Testis (tissue), 3 donors: Measurements from ENCODE around the gene ZPR1. TPM values are rescaled to one million over a fixed set of nuclear protein-coding genes. Genes with fewer than 3 reads are reported as not detected.

Experiments used
- DNase-seq: peaks from one replicate; pipeline ENCODE4 v3.0.0-alpha.2; 2019
- H3K27ac ChIP-seq, 2 donors: fragments of 200-600 bp; sonication (generic); one replicate each; pipeline ENCODE4 v1.5.1; 2019
- H3K27me3 ChIP-seq: fragments of 200-600 bp; sonication (generic); one replicate; pipeline ENCODE4 v1.5.1; 2019
- H3K36me3 ChIP-seq: fragments of 200-600 bp; sonication (generic); one replicate; pipeline ENCODE4 v1.5.1; 2017; ENCODE audit warnings: low read depth; ENCODE audit errors: missing control alignments
- H3K4me1 ChIP-seq: fragments of 200-600 bp; sonication (generic); one replicate; pipeline ENCODE4 v1.5.1; 2019
- H3K4me3 ChIP-seq, 2 donors: fragments of 200-600 bp; sonication (generic); one replicate each; pipeline ENCODE4 v1.5.1; 2017 to 2019
- H3K9me3 ChIP-seq: fragments of 200-600 bp; sonication (generic); one replicate; pipeline ENCODE4 v1.5.1; 2017
- POLR2A ChIP-seq: fragments of 450-650 bp; IDR thresholded peaks from one replicate; pipeline ENCODE4 v1.6.1; 2017; ENCODE audit warnings: antibody characterized with exemption, mild to moderate bottlenecking, moderate library complexity
- WGBS, 2 donors: methylation state at CpG; one replicate each; pipeline ENCODE4 v1.1.5; 2018; 5-methylcytosine and 5-hydroxymethylcytosine counted together
- intact Hi-C: fragments of 100-400 bp; cut with DNase I; formaldehyde crosslinking; loops from one replicate; pipeline ENCODE4 v1.15.1; 2023; ENCODE audit warnings: low total_unique reads
- polyA plus RNA-seq: library from polyadenylated mRNA; stranded (reverse); fragments of 350-450 nt; fragmentation: Illumina TruSeq; extraction: RNeasy Lipid Tissue Mini Kit (QIAGEN cat#74804); gene quantifications from one replicate; pipeline ENCODE4 v1.2.3, GENCODE V29; 2014; ENCODE audit warnings: low read depth, low replicate concordance; ENCODE audit not compliant: insufficient read depth
- total RNA-seq, 2 donors: library from RNA; depleted of rRNA; stranded (reverse); fragments of >200 nt; gene quantifications; one replicate each; pipeline ENCODE4 v1.2.3, GENCODE V29; 2016
- TF ChIP-seq, protein P1 (sequence below), 3 experiments: fragments of 450-650 bp in 2 of 3; fragments of 200-600 bp in 1 of 3; sonication (generic) in 1 of 3; IDR thresholded peaks; one replicate each; pipeline ENCODE4 v1.5.1; 2016 to 2019; ENCODE audit warnings: antibody characterized with exemption in 3 of 3, mild to moderate bottlenecking in 2 of 3, moderate library complexity in 1 of 3

Gene ZPR1
- total and polyA plus RNA-seq, 3 donors from 2014 or later: 44.4 to 138 (median 68.0) TPM

DNA sequence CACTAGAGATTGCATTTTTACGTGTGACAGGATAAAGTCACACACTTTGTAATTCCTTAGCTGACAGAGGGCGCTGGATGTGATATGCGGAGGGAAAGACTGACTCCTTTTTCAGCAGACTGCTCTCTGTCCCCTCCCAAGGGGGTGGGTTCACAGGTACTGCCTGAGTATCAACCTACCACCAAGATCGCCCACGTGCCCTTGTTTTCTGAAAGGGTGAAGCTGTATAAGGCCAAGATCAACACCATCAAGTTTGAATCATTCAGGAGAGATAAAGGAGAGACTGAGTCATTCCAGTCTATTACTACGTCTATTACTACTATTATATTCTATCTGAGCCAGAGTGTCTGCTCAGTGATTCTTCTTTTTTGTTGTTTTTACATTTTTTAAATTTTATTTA is 45.7 kb downstream of the ZPR1 start:
- no peaks in the 10 kb centered on the region for H3K27me3 ChIP-seq
- no peak overlapping the region for H3K4me3 ChIP-seq
- intact Hi-C loops: no loop called here
- H3K36me3 ChIP-seq: no peaks in the 10 kb centered on the region
- no peaks in the 10 kb centered on the region for H3K4me1 ChIP-seq
- H3K27ac ChIP-seq: no peak overlapping the region
- no peak for DNase-seq
- H3K9me3 ChIP-seq: no peaks in the 10 kb centered on the region
- WGBS, 2 donors: 73 to 79% methylated on average over 6 of the region's 6 CpGs
- TF ChIP-seq, protein P1, sequence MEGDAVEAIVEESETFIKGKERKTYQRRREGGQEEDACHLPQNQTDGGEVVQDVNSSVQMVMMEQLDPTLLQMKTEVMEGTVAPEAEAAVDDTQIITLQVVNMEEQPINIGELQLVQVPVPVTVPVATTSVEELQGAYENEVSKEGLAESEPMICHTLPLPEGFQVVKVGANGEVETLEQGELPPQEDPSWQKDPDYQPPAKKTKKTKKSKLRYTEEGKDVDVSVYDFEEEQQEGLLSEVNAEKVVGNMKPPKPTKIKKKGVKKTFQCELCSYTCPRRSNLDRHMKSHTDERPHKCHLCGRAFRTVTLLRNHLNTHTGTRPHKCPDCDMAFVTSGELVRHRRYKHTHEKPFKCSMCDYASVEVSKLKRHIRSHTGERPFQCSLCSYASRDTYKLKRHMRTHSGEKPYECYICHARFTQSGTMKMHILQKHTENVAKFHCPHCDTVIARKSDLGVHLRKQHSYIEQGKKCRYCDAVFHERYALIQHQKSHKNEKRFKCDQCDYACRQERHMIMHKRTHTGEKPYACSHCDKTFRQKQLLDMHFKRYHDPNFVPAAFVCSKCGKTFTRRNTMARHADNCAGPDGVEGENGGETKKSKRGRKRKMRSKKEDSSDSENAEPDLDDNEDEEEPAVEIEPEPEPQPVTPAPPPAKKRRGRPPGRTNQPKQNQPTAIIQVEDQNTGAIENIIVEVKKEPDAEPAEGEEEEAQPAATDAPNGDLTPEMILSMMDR (IDR thresholded peaks at IDR 0.05): no peak
- no peak for TF ChIP-seq POLR2A

DNA sequence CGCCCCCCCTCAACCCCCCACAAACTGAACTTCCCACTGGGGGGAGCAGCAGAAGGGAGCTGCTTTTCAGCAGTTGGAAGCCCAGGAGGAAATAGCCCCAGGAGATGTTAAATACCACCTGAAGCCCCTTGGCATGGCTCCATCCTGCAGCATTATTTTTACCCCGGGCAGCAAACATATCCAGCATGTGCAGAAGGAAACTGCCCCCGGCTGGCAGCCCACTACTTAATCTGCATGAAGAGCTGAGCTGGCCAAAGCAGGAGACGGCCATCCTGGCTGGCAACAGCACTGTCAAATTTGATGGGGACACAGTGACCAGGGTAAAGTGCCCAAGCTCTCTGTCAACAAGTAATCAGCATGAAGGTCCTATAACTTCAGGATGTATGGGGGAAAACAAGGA is 47.1 kb downstream of the ZPR1 start:
- DNase-seq: no peak
- TF ChIP-seq POLR2A: no peak
- TF ChIP-seq, protein P1 (IDR thresholded peaks at IDR 0.05): no peak
- Histone ChIP-seq H3K27me3 (no peaks in the 10 kb centered on the region), H3K36me3 (no peaks in the 10 kb centered on the region), H3K27ac (no peak overlapping the region), H3K4me1 (no peaks in the 10 kb centered on the region), H3K9me3 (no peaks in the 10 kb centered on the region), H3K4me3 (no peak overlapping the region)
- intact Hi-C loops: no loop called here
- WGBS, 2 donors: 73 to 92% methylated on average over 2 to 4 of the region's 4 CpGs

DNA sequence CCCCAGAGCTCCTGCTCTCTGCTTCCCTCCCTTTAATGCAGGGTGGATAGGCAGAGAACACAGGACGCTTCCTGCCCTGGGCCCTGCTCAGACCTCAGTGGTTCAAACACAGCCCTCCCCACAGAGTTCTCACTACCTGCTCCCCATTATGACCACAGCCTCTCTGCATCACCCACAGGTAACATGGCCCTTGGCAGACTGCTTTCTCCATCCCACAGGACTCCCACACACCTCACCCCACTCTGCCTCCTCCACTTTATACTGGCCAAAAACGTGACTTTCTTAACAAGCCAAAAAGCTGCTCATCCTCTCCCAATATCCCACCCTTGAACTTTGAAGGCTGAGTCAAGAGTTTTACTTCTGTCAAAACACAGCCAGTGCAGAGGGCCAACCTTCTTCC is 48.8 kb downstream of the ZPR1 start:
- WGBS, 2 donors: 69 to 71% methylated on average over 2 of the region's 2 CpGs
- Histone ChIP-seq H3K36me3 (no peaks in the 10 kb centered on the region), H3K27me3 (no peaks in the 10 kb centered on the region), H3K4me1 (no peaks in the 10 kb centered on the region), H3K4me3 (no peak overlapping the region), H3K27ac (no peak overlapping the region), H3K9me3 (no peaks in the 10 kb centered on the region)
- DNase-seq: no peak
- no peak for TF ChIP-seq POLR2A
- TF ChIP-seq, protein P1 (IDR thresholded peaks at IDR 0.05): no peak
- intact Hi-C loops: no loop called here

DNA sequence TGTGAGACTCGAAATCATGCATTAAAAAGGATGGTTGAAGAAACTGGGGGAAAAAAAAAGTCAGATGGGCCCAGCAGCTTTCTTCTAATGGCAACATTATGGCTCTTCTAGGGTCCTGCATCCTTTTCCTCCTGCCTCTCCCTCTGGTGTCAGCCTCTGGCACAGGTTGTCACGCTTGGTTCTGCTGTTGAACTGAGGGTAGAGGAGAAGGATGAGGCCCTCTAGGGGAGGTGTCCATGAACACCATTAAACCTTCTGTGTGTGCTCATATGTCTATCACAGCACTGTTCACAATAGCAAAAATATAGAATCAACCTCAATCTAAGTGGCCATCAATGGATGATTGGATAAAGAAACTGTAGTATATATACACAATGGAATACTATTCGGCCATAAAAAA is 51.1 kb downstream of the ZPR1 start:
- Histone ChIP-seq H3K27me3 (no peaks in the 10 kb centered on the region), H3K4me3 (no peak overlapping the region), H3K4me1 (no peaks in the 10 kb centered on the region), H3K36me3 (no peaks in the 10 kb centered on the region), H3K27ac (no peak overlapping the region), H3K9me3 (no peaks in the 10 kb centered on the region)
- no peak for DNase-seq
- whole genome bisulfite sequencing, 2 donors: 93 to 97% methylated on average over 3 of the region's 3 CpGs
- TF ChIP-seq POLR2A: no peak
- TF ChIP-seq, protein P1 (IDR thresholded peaks at IDR 0.05): no peak
- intact Hi-C loops: no loop called here

DNA sequence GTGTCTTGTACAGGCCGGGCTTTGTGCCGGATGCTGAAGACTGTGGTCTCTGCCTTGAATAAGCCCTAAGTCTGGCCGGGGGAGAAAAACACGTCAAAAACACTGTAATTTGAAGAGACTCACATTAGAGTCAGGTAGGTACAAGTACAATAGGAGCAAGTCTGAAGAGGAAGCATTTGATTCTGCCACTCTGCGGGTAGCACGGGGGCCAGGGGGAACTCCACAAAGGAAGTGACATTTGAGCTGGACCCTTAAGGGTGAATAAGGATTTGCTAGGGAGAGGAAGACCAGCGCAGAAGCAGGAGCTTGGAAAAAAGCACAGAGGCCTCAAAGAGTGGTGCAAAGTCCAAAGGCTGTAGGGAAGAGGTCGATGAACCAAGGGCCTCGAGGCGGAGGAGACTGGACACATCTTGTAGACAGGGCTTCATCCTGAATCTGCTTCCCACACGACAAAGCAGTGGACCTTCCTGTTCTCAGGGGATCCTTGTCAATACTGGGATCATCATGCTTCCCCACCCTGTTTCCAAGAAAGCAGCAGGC is 53.8 kb downstream of the ZPR1 start:
- H3K9me3 ChIP-seq: no peaks in the 10 kb centered on the region
- no peak overlapping the region for H3K4me3 ChIP-seq
- no peaks in the 10 kb centered on the region for H3K4me1 ChIP-seq
- 90% methylated on average over 11 of the region's 11 CpGs for WGBS, 2 donors
- intact Hi-C loops: no loop called here
- no peaks in the 10 kb centered on the region for H3K36me3 ChIP-seq
- H3K27ac ChIP-seq: no peak overlapping the region
- DNase-seq: no peak
- H3K27me3 ChIP-seq: no peaks in the 10 kb centered on the region
- TF ChIP-seq POLR2A: no peak
- TF ChIP-seq, protein P1 (IDR thresholded peaks at IDR 0.05): no peak
